GM19438 (cell line): Measurements from ENCODE around the gene MYO5A.

Experiments
- ATAC-seq: cut with Tn5 transposase; IDR thresholded peaks from one replicate; pipeline ENCODE4 v1.9.1; 2021; ENCODE audit warnings: low read depth; ENCODE audit not compliant: unreplicated experiment

MYO5A gene

DNA sequence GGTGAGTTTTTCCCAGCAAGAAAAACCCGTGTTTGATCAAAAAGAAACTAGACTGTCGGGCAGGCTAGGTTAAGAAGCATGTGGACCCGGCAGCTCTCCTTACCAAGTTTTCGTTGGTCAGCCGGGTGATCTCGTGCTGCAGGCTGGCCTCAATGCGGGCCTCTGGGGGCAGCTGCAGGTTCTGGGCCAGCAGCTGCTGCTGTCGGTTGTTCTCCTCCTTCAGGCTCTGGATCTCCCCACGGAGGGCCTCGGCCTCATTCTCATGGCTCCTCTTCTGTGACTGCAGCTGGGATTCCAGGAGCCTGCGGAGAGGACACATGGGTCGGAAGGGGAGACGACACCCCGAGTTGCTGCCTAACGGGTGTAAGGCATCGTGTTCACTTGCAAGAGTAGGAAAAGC, 188.6 kb downstream of the MYO5A start:
- no peak for ATAC-seq

DNA sequence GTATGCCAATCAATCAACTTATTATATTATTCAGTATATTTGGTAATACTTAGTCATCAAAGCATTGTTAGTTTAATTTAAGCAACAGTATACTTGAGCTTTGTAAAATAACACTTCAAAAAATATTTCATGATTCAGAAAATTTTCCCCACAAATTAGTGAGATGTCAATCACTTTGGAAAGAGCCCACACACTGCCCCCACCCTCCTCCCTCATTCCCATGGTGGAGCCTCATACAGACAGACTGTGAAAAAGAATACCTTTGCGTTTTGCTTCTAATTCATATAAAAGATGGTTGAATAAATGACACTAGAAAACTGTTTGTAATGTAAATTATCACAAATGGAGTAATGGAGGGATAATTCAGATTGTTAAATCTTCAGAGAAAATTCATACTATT, 189.8 kb downstream of the MYO5A start:
- ATAC-seq, result no peak

GRCh38 chr15:52338058-52338457, 190.6 kb downstream of the MYO5A start:
- no peak for ATAC-seq

GRCh38 chr15:52337198-52337853, 191.4 kb downstream of the MYO5A start:
- ATAC-seq, result no peak

GRCh38 chr15:52336529-52336928, 192.2 kb downstream of the MYO5A start:
- ATAC-seq, result no peak

DNA sequence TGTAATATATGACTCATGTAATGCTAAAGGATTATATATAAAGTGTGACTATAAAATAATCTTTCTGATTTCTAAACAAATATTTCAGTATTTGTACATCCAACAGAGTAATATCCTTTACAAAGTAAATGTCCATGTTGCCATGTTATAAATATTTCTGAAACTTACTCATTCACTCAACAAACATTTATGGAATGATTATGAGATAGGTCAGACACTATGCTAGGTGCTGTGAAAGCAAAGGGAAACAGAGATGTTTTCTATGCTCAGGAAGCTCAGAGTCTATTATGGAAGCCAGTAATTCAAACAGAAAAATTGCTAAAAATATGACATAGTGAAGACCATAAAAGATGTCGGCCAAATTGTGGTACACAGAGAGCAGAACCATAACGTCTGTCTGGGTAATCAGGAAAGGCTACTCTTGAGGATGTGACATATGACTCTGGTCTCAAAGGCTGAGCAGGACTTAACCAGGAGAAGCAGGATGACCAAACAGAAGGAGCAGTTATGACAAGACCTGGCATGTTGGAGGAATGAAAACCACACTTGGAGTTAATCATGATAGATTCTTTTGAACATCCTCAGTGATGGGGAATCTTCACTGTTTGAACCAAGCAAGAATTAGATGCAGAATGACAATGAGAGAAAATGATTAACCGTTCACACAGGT, 194.1 kb downstream of the MYO5A start:
- no peak for ATAC-seq

DNA sequence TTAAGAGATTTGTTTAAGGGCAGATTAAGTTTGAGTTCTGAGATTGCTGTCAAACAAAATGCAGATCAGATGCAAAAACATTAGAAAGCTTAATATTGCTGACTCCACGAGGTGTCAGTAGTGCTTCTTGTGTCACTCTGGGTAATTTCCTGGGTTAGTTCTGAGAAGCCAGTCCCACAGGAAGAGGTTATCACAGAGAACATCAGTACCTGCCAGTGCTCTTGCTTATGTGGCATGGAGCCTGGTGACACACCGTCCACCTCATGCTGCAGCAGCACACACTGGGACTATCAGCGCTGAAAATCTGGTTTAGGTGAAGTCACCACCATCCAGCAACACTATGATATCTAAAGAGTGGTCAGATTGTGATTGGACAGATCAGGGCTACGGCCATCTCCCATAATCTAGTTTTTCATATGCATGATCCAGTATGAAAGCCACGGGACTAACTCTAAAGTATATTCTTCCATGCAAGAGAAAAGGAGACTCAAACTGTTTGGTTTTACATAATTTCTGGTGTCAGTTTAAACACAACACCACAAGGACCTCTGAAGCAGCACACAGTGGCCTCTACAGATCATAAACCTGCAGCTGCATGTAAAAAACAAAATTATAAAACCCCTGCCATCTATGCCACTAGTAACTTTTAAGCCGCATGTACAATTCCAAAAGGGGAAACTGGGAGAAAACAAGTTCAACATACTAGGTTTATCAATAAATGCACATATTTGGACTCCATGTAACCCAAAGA, 197.0 kb downstream of the MYO5A start:
- peak; percentile 88 for ATAC-seq

- ATAC-seq, result no peak
These were observed 198.7 kb downstream of the MYO5A start for GRCh38 chr15:52329987-52330386.

DNA sequence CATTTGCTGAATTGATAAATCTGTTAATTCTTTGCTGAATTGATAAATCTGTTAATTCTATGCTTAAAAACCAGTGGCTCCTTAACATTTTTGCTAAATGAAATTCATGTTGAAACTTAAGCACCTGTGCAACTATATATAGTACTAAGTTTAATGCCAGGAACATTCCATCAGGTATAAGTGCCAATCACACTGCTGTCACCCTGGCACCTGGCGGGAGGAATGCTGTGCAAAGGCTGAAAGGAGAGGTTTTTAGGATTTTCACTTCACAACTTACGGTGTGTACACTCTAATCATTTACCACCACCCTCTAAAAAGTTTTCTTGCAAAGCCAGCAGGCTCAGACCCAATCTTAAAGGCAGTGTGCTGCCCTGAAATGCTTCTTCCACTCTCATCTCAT, 199.5 kb downstream of the MYO5A start:
- no peak for ATAC-seq

GRCh38 chr15:52328680-52329079, 200.0 kb downstream of the MYO5A start:
- ATAC-seq, result no peak

GRCh38 chr15:52326756-52327155, 201.9 kb downstream of the MYO5A start:
- no peak for ATAC-seq

GRCh38 chr15:52324109-52324508, 204.6 kb downstream of the MYO5A start:
- ATAC-seq, result no peak

GRCh38 chr15:52318729-52319500, 209.8 kb downstream of the MYO5A start:
- no peak for ATAC-seq

DNA sequence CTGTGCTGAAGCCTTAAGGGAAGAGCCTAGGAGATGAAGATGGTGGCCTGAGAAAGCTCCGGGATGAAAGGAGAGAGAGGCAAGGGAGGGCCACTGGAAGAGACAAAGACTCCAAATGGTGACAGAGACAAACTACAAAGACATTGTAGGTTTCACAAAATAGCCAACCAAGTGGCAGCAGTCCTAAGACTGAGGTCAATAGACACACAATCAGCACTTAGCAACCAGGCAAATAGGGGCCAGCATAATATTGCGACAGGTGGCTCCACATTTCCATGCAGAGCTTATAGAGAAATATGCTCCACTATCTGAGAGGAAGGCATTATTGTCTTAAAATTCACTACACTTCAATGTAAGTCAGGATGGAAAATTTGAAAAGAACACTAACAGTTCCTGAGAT, 211.0 kb downstream of the MYO5A start:
- no peak for ATAC-seq

- no peak for ATAC-seq
These were observed 211.7 kb downstream of the MYO5A start for GRCh38 chr15:52317022-52317421.

DNA sequence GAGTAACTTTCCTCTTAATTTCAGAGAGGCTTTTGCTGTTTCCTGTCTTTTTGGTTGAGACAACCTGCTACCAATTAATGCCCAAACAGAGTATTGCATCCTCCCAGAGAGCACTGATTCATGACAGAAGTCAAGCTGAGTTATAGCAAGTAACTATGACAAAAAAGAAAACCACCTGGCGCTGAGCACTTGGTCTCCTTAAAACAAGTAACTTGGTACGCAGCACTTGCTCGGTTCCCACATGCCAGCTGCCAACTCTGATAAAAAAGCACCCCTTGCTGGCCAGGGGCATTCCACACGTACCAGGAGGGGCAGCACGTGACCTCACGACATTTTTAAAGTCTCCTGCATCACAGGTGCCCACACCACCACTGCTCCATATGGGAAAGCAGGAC, 219.5 kb downstream of the MYO5A start:
- peak; percentile 61 for ATAC-seq

GRCh38 chr15:52308446-52309153, 220.1 kb downstream of the MYO5A start:
- ATAC-seq, result peak; percentile 56

GRCh38 chr15:52307847-52308246, 220.8 kb downstream of the MYO5A start:
- no peak for ATAC-seq

DNA sequence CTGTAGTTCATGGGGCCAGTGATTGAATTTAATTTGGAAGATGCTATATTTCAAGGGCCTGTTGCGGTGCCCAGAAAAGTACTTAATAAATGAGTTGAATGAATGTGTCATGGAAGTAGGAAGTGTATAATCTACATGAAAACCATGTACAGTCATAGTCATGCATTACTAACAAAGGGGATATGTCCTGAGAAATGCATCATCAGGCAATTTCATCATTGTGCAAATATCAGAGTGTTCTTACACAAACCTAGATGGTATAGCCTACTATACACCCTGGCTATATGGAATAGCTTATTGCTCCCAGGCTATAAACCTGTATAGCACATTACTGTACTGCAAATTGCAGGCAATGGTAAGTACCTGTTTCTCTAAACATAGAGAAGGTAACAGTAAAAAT, 222.4 kb downstream of the MYO5A start:
- no peak for ATAC-seq

DNA sequence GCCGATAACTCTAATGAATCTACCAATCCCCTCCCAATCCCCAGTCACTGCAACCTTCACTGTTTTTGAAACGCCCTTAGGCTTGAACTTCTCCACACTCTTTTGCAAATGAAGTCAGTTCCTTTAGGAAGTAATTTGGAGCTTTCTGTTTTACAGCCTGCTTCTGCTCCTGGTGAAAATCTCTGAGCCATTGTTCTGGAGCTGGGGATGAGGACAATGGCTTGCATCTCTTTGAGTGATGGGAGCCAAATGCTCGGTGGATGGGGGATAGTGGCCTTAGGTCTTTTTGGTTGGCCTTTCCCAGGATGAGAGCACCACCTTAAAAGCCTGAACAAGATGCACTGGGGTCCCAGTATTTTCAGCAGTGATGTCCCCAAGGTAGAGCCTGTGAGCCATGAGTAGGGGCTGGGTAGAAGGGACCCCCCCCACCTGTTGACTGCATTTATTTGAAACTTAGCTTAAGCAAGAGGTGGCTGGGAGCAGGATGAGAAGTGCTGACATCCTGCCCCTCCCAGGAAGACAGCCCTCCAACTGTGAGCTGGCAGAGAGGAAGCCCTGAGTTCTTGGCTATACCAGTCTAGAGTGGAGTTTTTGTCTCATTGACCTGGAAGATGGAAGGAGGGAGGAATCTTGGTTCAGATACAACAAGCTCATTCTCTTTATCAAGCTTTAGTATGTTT, 225.4 kb downstream of the MYO5A start:
- ATAC-seq, result no peak
